ENCODE data around the gene NFATC4. TPM values are rescaled to one million over a fixed set of nuclear protein-coding genes. Genes with fewer than 3 reads are reported as not detected.
A peak's percentile ranks its signal among the peaks of the same experiment; 100 is the strongest.

Gene NFATC4
- total and polyA plus RNA-seq, 10 of the 15 experiments (the other 5 are each of a cell fraction or from before 2014, with no cell fraction given), result 0.97 to 14.3 (median 4.9) TPM

GRCh38 chr14:24428628-24429394 is 60.8 kb downstream of the NFATC4 start:
- no peaks in the 10 kb centered on the region for H3K27me3 ChIP-seq (replicated peaks in 1 of 2; ENCODE audit: control insufficient read depth in 2 of 2, insufficient read depth in 2 of 2, low read length in 1 of 2)
- SMC1A ChIA-PET (ENCODE audit: uncharacterized antibody, unreplicated experiment), result interaction anchor here (2.4 to 4.2 kb wide), 3 partner anchors 12 to 63 kb away, joined by 7 to 79 read pairs (median 17); partner anchors contain the start of gene SDR39U1
- no peaks in the 10 kb centered on the region for H4K20me1 ChIP-seq (ENCODE audit: control insufficient read depth, insufficient read depth)
- H3K4me1 ChIP-seq (ENCODE audit: control insufficient read depth, insufficient read depth, low read length), result peaks cover 8% of the 10 kb centered on the region
- WGBS (ENCODE audit: insufficient coverage, insufficient replicate concordance, low lambda C conversion rate, missing lambda C conversion rate), result 94% methylated on average over 17 of the region's 18 CpGs
- intact Hi-C loops (cut with micrococcal nuclease; ENCODE audit: unreplicated experiment), result no loop called here
- TF ChIP-seq DPF2 (IDR thresholded peaks at IDR 0.05) (no peak), CBFB (IDR thresholded peaks at IDR 0.05; ENCODE audit: low read depth) (no peak), NKRF (conservative IDR thresholded peaks at IDR 0.05) (no peak), IKZF1 (conservative IDR thresholded peaks at IDR 0.05) (no peak), CTCF (IDR thresholded peaks at IDR 0.05 in 2 of 3, conservative IDR thresholded peaks at IDR 0.05 in 1 of 3; ENCODE audit: control insufficient read depth in 2 of 3, extremely low read depth in 1 of 3, insufficient read depth in 1 of 3, low read depth in 3 of 3, low read length in 3 of 3) (no peak), NBN (IDR thresholded peaks at IDR 0.05) (no peak), NRF1 (conservative IDR thresholded peaks at IDR 0.05; ENCODE audit: low read depth, low read length) (no peak), BCL3 (IDR thresholded peaks at IDR 0.05; ENCODE audit: borderline replicate concordance, insufficient read depth, low read depth, low read length, poor library complexity, severe bottlenecking) (no peak), BACH1 (IDR thresholded peaks at IDR 0.05; ENCODE audit: borderline replicate concordance) (no peak), MEF2A (IDR thresholded peaks at IDR 0.05; ENCODE audit: insufficient read depth, low read depth, low read length) (no peak), MEF2B (IDR thresholded peaks at IDR 0.05; ENCODE audit: partially characterized antibody, poor library complexity, severe bottlenecking) (no peak), SMARCA5 (IDR thresholded peaks at IDR 0.05) (no peak)
- H3K9me3 ChIP-seq (replicated peaks; ENCODE audit: control insufficient read depth, insufficient read depth, low read length), result no peaks in the 10 kb centered on the region
- H3K9ac ChIP-seq (ENCODE audit: control insufficient read depth, insufficient read depth, low read length), result peak overlapping the region; percentile 80
- CTCF ChIA-PET, result interaction anchor here (5.3 to 10.8 kb wide), 2 partner anchors 63 to 94 kb away, joined by 163 to 452 read pairs; partner anchors contain the start of genes ADCY4 and RIPK3
- H3K79me2 ChIP-seq (ENCODE audit: control insufficient read depth, insufficient read depth, low read length), result peaks cover 25% of the 10 kb centered on the region
- POLR2A ChIA-PET, result interaction anchor here (3.4 kb wide), 1 partner anchor 13 kb away, joined by 38 read pairs; the partner anchor contains the start of gene SDR39U1
- ATAC-seq (no peak), FAIRE-seq (no peak), DNase-seq (ENCODE audit: low read depth, low spot score) (no peak)
- H3K4me3 ChIP-seq, result peak overlapping the region; percentile 93
- H3K4me2 ChIP-seq (ENCODE audit: control insufficient read depth, insufficient read depth), result peak overlapping the region; percentile 88
- H3K27ac ChIP-seq (ENCODE audit: control insufficient read depth, insufficient read depth), result peak overlapping the region; percentile 92; the same call in 1 of the 2 replicates
- no TSS peak for BruUV-seq (replicated peaks)
- no peak overlapping the region for H2AFZ ChIP-seq (ENCODE audit: control insufficient read depth, low read depth, low read length)
- peaks cover 4 to 9% of the 10 kb centered on the region in 2 experiments for H3K36me3 ChIP-seq (ENCODE audit: control insufficient read depth in 2 of 2, insufficient read depth in 2 of 2, low read length in 1 of 2)
- RAD21 ChIA-PET (ENCODE audit: unreplicated experiment), result interaction anchor here (0.8 to 1.6 kb wide), 3 partner anchors 50 to 96 kb away, joined by 4 to 5 read pairs (median 5); no protein-coding TSS in a partner anchor
- in situ Hi-C loops (cut with MboI), result no loop called here
